ENCODE data around the gene LRRC8B.

The LRRC8B gene

GRCh38 chr1:89548122-89548857 lies 23.7 kb downstream of the LRRC8B start:
- no peak for DNase-seq

DNA sequence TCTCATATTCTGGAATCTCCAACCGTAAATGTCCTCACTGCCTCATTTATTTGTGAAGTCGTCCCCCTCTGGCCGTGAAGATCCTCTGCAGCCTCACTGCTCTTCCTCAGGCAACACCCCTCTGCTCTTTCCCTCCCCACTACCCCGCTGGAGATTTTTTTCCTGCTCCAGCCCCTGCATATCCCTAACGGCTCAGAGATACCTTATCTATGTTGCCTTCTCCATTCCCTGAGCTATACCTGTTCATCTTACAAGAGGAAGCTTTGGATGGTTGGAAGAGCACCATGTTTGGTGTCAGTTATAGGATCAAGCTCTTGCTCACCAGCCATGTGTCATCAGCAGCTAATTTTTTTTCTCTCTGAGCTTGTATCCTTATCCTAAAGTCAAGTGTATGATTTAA lies 26.4 kb downstream of the LRRC8B start:
- DNase-seq = no peak

DNA sequence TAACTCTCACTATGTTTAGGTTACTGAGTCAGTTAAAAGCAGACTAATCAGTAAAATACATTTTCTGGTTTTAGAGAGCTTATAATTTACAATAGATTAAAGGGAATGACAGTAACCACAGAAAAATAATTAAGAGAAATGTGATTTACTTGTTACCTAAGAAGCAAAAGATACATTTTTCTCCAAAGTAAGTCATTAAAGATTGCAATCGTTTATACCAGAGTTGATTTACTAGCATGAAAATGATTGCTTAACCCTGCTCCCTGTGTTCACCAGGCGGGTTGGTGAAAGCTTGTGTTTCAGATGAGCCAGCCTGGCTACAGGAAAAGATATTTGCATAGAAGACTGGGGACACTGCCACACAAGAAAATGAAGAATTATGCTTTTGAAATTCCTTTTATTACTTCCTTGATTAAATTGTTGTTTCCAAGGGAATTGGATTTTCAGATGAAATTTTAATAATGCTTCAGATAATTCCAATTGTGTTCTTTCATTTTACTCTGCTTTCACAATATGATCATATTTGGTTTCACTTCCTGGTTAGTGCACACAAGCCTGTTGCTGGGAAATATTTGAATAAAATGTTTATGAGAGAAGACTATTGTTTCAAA lies 27.9 kb downstream of the LRRC8B start:
- no peak for DNase-seq

DNA sequence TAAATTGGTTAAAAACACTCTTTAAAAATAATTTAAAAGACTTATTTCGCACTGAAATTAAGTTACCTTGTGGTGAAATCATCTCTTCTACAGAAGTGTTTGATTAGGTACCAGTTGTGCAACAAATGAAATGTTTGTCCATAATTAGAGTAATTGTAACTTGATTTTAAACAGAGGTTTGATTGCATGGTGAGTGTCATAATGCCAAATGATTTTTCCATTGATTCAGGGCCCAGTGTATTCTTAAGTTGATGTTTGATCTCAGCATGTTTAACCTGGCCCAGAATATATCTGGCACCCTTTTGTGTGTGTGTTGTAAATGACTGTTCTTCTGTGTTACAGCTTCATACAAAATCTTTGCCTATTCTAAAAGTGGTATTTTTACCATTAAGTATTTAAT lies 28.5 kb downstream of the LRRC8B start:
- no peak for DNase-seq

DNA sequence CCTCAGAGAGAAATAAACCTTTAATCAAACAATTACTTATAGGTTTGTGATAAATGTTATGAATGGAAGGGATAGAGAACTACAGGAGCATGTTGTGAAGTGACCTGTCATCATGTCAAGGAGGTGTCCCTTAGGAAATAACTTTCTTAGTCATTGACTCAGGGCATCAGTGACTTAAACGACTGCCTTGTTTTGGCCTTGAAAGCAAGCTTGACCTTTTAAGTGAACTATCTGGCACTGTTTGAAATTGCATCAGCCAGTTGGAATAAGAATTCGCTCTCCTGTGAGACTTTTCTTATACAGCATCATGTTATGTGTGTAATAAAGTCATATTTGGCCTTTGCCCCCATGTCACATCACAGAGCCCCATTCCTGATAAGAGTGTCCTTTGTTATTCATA lies 30.9 kb downstream of the LRRC8B start:
- no peak for DNase-seq

GRCh38 chr1:89556726-89557444 lies 32.3 kb downstream of the LRRC8B start:
- DNase-seq = no peak

DNA sequence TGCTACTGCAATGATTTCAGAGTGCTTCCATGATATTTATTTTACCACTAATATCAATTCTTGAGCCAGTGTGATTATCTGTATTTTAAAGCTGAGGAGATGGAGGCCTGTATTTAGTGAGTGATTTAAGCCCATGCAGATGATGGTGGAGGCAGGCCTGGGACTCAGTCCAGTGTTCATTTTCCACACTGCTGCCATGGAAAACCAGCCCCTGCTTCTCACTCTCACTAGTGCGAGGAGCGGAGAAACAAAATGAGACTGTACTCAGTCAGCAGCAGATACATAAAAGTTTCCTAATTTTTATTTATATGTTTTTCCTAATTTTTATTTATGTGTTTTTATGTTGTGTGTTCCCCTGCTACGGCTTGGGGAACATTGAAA lies 32.8 kb downstream of the LRRC8B start:
- DNase-seq = no peak

- no peak for DNase-seq
Measured at GRCh38 chr1:89557956-89558355, 33.3 kb downstream of the LRRC8B start.

DNA sequence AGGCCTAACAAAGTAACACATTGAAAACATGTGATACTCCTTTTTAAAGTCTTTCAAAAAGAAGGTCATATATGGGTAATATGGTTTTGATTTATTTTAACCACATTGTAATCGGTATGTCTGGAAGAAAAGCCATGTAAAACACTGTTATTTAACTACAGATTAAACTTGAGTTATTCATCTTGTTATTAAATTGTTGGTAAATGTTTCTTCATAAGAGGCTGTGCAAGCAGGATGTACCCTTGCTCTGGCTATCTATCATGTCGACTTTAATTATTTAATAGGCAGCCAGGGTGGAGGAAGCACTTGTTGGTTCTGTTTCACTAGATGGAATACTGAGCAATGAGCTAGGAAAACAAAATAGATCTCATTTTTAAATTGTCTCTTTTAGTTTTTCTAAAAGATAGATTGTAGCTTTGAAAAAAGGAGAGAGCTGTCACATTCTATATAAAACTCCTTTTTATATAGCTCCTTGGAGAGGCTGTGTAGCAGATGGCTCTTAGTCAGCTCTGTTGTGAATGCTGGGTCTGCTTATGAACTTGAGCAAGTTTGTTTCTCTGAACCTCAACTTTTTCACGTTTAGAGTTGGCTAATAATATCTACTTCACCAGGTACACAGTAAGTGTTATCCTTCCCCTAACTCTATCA lies 39.5 kb downstream of the LRRC8B start:
- no peak for DNase-seq

DNA sequence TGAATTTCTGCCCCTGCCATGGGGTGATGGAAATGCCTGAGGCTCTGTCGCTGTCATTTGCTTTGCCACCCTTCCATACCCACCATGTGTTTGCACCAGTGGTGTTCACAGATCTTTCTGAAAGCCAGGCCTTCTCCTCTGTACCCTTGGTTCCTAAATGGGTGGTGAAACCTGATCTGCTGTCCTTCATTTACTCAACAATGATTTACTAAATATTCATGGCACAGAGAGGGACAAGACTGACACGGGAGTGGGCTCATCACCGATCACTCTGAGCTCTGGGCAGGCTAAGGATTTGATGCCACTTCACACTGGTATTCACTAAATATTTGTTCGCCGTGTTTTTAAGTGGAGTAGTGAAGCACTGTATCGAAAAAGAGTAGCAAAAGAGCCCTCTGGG lies 40.9 kb downstream of the LRRC8B start:
- DNase-seq = no peak

- DNase-seq = no peak
Measured at GRCh38 chr1:89566761-89567174, 42.1 kb downstream of the LRRC8B start.

DNA sequence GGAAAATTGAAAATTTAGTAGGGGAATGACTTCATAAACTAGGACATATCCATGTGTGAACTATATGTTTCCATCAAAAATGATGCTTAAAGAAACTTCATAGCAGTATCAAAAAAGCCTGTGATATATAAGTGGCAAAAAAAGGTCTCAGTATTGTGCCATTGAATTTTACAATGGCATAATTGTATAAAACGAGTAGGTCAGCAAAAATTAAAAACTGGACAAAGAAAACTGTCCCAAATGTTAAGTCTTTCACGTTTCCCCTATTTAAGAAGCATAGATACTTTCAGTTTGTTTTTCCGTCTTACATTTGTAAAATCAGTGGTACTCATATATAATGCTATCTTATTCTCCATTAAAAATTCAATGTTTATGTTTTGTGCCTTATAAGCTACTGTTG lies 43.2 kb downstream of the LRRC8B start:
- no peak for DNase-seq

- DNase-seq = no peak
Measured at GRCh38 chr1:89573410-89573809, 48.8 kb downstream of the LRRC8B start.

DNA sequence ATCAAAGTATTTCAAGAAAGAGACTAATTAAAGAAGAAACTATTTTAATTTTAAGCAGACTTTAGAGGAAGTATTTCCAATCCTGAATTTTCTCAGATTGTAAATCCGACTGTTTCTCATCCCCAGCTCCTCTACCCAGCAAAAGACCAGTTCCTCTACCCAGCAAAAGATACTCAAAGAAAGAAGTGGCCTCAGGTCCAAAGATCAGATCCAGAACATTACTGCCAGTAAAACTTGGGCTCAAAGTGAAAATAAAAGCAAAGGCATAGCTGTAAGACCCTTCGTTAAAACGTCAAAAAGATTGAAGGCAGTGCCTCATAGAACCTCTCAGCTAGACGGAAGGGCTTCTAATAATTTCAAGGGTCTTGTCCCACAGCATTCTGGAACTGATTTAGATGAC lies 50.0 kb downstream of the LRRC8B start:
- no peak for DNase-seq

- DNase-seq = no peak
Measured at GRCh38 chr1:89575207-89575606, 50.6 kb downstream of the LRRC8B start.

DNA sequence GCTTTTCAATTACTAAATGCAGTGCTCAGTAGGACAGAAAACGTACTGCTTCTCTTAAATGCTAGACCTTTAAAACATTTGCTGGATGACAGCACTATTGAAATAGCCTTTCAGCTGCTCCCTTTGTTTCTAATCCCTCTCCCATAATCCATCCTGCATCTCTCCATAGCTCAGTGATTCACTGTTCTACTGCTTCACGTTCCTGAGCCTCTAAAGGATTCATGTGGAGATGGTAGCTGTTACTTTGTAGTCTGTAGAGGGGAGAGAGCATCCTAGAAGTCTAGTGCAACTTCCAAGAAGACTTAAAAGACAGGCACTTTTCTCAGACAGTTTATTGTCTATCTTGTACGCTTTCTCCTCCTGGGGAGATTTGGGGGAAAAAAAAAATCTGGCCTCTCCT lies 51.4 kb downstream of the LRRC8B start:
- DNase-seq = no peak

GRCh38 chr1:89578151-89578550 lies 53.5 kb downstream of the LRRC8B start:
- DNase-seq = no peak

DNA sequence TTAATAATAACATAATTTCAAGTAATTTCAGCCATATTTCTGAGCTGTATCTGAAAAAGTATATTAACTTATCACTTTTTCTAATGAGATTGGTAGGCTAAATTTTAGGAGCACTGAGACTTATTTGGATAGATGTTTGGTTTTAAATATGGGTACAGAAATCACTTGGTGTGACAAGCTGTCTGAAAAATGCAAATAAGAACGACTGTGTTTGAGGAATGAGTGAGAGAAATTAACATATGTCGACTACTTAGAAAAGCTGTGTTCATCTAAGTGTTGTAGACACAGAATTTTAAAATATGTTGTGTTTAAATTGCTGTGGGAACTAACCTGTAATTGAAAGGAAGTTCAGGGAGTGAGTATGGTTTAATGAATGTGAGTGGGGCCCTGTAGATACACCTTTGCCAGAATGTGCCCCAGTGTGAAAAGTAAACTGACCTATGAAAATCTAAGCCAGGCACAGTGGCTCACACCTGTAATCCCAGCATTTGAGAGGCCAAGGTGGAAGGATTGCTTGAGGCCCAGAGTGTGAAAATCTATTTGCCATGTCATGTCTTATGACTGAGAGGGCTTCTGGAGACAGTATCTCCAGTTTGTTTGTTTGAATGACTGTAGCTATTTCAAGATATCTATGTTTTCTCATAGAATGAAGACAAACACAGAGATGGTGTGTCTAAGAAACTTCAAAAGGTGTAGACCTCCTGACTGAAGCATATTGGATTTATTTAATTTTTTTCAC lies 54.5 kb downstream of the LRRC8B start:
- no peak for DNase-seq

GRCh38 chr1:89580036-89580435 lies 55.4 kb downstream of the LRRC8B start:
- no peak for DNase-seq

GRCh38 chr1:89581859-89582258 lies 57.2 kb downstream of the LRRC8B start:
- no peak for DNase-seq

DNA sequence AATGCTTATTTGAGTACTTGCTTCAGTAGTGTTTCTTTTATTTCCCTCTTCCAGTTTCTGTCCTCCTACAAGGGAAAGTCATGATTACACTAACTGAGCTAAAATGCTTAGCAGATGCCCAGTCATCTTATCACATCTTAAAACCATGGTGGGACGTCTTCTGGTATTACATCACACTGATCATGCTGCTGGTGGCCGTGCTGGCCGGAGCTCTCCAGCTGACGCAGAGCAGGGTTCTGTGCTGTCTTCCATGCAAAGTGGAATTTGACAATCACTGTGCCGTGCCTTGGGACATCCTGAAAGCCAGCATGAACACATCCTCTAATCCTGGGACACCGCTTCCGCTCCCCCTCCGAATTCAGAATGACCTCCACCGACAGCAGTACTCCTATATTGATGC lies 57.9 kb downstream of the LRRC8B start:
- DNase-seq = no peak

GRCh38 chr1:89584211-89584610 lies 59.6 kb downstream of the LRRC8B start:
- DNase-seq = no peak

GRCh38 chr1:89584781-89585180 lies 60.2 kb downstream of the LRRC8B start:
- no peak for DNase-seq

Data from effector CD8-positive, alpha-beta T cell (primary cell).